NCI-H2227 (cell line): ENCODE measurements around the gene SRPRB.
A peak's percentile ranks its signal among the peaks of the same experiment; 100 is the strongest.

Experiments
- DNase-seq: peaks from one replicate; lab custom pipeline; 2025; ENCODE audit not compliant: unreplicated experiment; lab: John Stamatoyannopoulos, UW

SRPRB gene

GRCh38 chr3:133840055-133840737 lies 34.6 kb downstream of the SRPRB start:
- no peak for DNase-seq

GRCh38 chr3:133840767-133841166 lies 35.2 kb downstream of the SRPRB start:
- no peak for DNase-seq

GRCh38 chr3:133841196-133841595 lies 35.6 kb downstream of the SRPRB start:
- DNase-seq, result no peak

GRCh38 chr3:133842158-133842557 lies 36.5 kb downstream of the SRPRB start:
- DNase-seq, result no peak

- no peak for DNase-seq
Measured at GRCh38 chr3:133843634-133844033, 38.0 kb downstream of the SRPRB start.

- DNase-seq, result no peak
Measured at GRCh38 chr3:133845127-133845526, 39.5 kb downstream of the SRPRB start.

- no peak for DNase-seq
Measured at GRCh38 chr3:133849346-133849745, 43.7 kb downstream of the SRPRB start.

GRCh38 chr3:133850034-133850433 lies 44.4 kb downstream of the SRPRB start:
- no peak for DNase-seq

GRCh38 chr3:133851266-133851906 lies 45.8 kb downstream of the SRPRB start:
- DNase-seq, result no peak

- DNase-seq, result no peak
Measured at GRCh38 chr3:133851931-133852330, 46.3 kb downstream of the SRPRB start.

GRCh38 chr3:133853063-133853924 lies 47.7 kb downstream of the SRPRB start:
- DNase-seq, result no peak

GRCh38 chr3:133853925-133854227 lies 48.3 kb downstream of the SRPRB start:
- no peak for DNase-seq

- no peak for DNase-seq
Measured at GRCh38 chr3:133854264-133855001, 48.8 kb downstream of the SRPRB start.

- DNase-seq, result no peak
Measured at GRCh38 chr3:133855002-133855370, 49.4 kb downstream of the SRPRB start.

GRCh38 chr3:133855772-133856171 lies 50.2 kb downstream of the SRPRB start:
- DNase-seq, result no peak

- no peak for DNase-seq
Measured at GRCh38 chr3:133856316-133856715, 50.7 kb downstream of the SRPRB start.

GRCh38 chr3:133857767-133858166 lies 52.2 kb downstream of the SRPRB start:
- no peak for DNase-seq

GRCh38 chr3:133859381-133860234 lies 54.0 kb downstream of the SRPRB start:
- DNase-seq, result peak; percentile 50

- no peak for DNase-seq
Measured at GRCh38 chr3:133860519-133860918, 54.9 kb downstream of the SRPRB start.

- DNase-seq, result no peak
Measured at GRCh38 chr3:133862161-133862560, 56.5 kb downstream of the SRPRB start.

GRCh38 chr3:133863911-133864310 lies 58.3 kb downstream of the SRPRB start:
- DNase-seq, result no peak
